ENCODE results near the gene CSRNP3.

CSRNP3 gene

DNA sequence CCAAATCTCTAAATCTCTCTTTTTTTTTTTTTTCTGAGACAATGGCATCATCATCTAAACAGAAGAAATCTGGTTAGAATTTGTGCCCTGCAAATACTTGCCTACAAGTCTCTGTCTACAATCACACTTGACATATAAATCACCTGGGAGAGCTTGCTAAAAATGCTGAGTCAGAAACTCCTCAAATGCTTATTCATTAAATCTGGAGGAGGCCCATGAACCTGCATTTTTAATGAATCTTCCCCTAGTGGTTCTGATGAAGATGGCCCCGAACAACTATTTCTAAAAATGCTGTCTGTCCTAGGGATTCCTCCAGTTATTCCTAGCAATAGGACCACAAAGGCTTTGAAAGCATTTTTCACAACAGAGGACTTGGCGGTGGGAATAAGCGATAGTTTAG, 1.6 kb upstream of the CSRNP3 start:
- no peak overlapping the region for H3K9ac ChIP-seq (ENCODE audit: low read length)
- no peak overlapping the region for H2AFZ ChIP-seq (ENCODE audit: low read length)
- TF ChIP-seq CTCF (IDR thresholded peaks at IDR 0.05; ENCODE audit: low read length) (no peak), EZH2 (IDR thresholded peaks at IDR 0.05; ENCODE audit: borderline replicate concordance, low read length) (no peak)
- no peaks in the 10 kb centered on the region for H3F3A ChIP-seq (ENCODE audit: insufficient read depth, low read length)
- no peaks in the 10 kb centered on the region for H3K36me3 ChIP-seq (ENCODE audit: insufficient read depth, low read length)
- no peaks in the 10 kb centered on the region for H3K9me2 ChIP-seq (ENCODE audit: low read depth, low read length)
- H3K79me2 ChIP-seq (ENCODE audit: insufficient read depth, low read length) = no peaks in the 10 kb centered on the region
- H3K27ac ChIP-seq (ENCODE audit: low read depth, low read length, poor library complexity, severe bottlenecking) = no peak overlapping the region
- no peaks in the 10 kb centered on the region for H4K20me1 ChIP-seq (ENCODE audit: insufficient read depth, low read length)
- H3K4me1 ChIP-seq (ENCODE audit: insufficient read depth, low read length, severe bottlenecking) = no peaks in the 10 kb centered on the region
- no peak overlapping the region for H3K4me2 ChIP-seq (ENCODE audit: low read length)
- no peak overlapping the region for H3K4me3 ChIP-seq (ENCODE audit: low read depth, low read length, poor library complexity, severe bottlenecking)
- H3K27me3 ChIP-seq (ENCODE audit: insufficient read depth, low read length) = no peaks in the 10 kb centered on the region
- H3K9me3 ChIP-seq (ENCODE audit: low read length) = no peaks in the 10 kb centered on the region

DNA sequence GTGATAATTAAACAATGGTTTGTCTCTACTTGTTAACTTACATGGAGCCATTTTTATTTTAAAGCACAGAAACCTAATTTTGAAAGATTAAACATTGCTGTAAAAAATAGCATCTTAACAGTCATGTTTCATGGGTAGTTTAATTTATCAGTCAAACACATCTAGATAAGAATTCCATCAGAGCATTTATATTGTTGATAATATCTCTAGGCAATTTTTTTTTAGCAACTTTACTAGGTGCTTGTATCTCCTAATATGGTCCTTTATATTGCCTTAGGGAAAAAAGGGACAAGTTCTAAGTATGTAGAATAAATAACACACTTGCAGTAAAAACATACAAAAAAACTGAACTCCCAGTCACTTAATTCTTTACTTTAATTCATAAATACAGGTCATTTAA, 863 bp downstream of the CSRNP3 start:
- Histone ChIP-seq H3K4me3 (ENCODE audit: low read depth, low read length, poor library complexity, severe bottlenecking) (no peak overlapping the region), H3K4me1 (ENCODE audit: insufficient read depth, low read length, severe bottlenecking) (no peaks in the 10 kb centered on the region), H3K9ac (ENCODE audit: low read length) (no peak overlapping the region), H2AFZ (ENCODE audit: low read length) (no peak overlapping the region), H3K79me2 (ENCODE audit: insufficient read depth, low read length) (no peaks in the 10 kb centered on the region), H3K36me3 (ENCODE audit: insufficient read depth, low read length) (no peaks in the 10 kb centered on the region), H4K20me1 (ENCODE audit: insufficient read depth, low read length) (no peaks in the 10 kb centered on the region), H3F3A (ENCODE audit: insufficient read depth, low read length) (no peaks in the 10 kb centered on the region), H3K27me3 (ENCODE audit: insufficient read depth, low read length) (no peaks in the 10 kb centered on the region), H3K27ac (ENCODE audit: low read depth, low read length, poor library complexity, severe bottlenecking) (no peak overlapping the region), H3K4me2 (ENCODE audit: low read length) (no peak overlapping the region), H3K9me3 (ENCODE audit: low read length) (no peaks in the 10 kb centered on the region), H3K9me2 (ENCODE audit: low read depth, low read length) (no peaks in the 10 kb centered on the region)
- no peak for TF ChIP-seq CTCF (IDR thresholded peaks at IDR 0.05; ENCODE audit: low read length)
- TF ChIP-seq EZH2 (IDR thresholded peaks at IDR 0.05; ENCODE audit: borderline replicate concordance, low read length) = no peak

DNA sequence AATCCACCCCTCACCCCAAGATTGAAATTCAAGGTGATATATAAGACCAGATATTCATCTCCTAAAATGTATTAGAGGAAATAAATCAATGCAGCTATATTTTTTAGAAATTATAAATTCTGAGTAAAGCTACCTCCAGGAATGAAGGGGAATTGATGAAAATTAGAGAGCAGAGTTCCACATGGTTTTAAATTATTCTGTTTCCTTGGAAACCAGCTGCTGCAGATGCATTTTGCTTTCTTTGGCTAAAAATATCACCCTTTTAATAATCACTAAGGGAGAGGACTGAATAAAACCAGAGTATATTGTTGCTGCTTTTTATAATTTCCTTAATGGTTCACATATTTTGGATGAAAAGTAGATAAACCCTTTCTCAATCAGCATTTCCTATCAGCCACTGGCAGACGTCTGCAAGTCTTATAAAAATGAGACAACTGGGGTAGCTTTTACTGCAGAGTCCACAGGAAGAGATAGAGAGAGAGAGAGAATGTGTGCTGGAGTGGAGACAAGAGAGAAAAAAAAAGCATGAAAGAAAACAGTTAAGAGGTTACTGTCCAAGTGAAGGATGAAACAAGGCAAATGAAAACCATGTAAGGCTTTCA, 2.0 kb downstream of the CSRNP3 start:
- H2AFZ ChIP-seq (ENCODE audit: low read length) = no peak overlapping the region
- H3K9ac ChIP-seq (ENCODE audit: low read length) = no peak overlapping the region
- no peak overlapping the region for H3K4me2 ChIP-seq (ENCODE audit: low read length)
- H3K9me3 ChIP-seq (ENCODE audit: low read length) = no peaks in the 10 kb centered on the region
- no peak overlapping the region for H3K27ac ChIP-seq (ENCODE audit: low read depth, low read length, poor library complexity, severe bottlenecking)
- H3K9me2 ChIP-seq (ENCODE audit: low read depth, low read length) = no peaks in the 10 kb centered on the region
- no peaks in the 10 kb centered on the region for H3K27me3 ChIP-seq (ENCODE audit: insufficient read depth, low read length)
- H3K79me2 ChIP-seq (ENCODE audit: insufficient read depth, low read length) = no peaks in the 10 kb centered on the region
- H3K4me3 ChIP-seq (ENCODE audit: low read depth, low read length, poor library complexity, severe bottlenecking) = no peak overlapping the region
- H3K36me3 ChIP-seq (ENCODE audit: insufficient read depth, low read length) = no peaks in the 10 kb centered on the region
- no peaks in the 10 kb centered on the region for H3F3A ChIP-seq (ENCODE audit: insufficient read depth, low read length)
- no peaks in the 10 kb centered on the region for H3K4me1 ChIP-seq (ENCODE audit: insufficient read depth, low read length, severe bottlenecking)
- H4K20me1 ChIP-seq (ENCODE audit: insufficient read depth, low read length) = no peaks in the 10 kb centered on the region
- no peak for TF ChIP-seq CTCF (IDR thresholded peaks at IDR 0.05; ENCODE audit: low read length)
- TF ChIP-seq EZH2 (IDR thresholded peaks at IDR 0.05; ENCODE audit: borderline replicate concordance, low read length) = no peak

Data from OCI-LY1 (cell line).